Fibroblast of skin of abdomen (primary cell): ENCODE data around the gene UNC5A.

Experiments used
- DNase-seq: peaks from one replicate; pipeline ENCODE4 v3.0.0-alpha.2; 2013

UNC5A gene

GRCh38 chr5:176901260-176902101 is 91.1 kb downstream of the UNC5A start:
- no peak for DNase-seq

- DNase-seq: no peak
These were observed 91.9 kb downstream of the UNC5A start for GRCh38 chr5:176902102-176902814.

- DNase-seq: no peak
These were observed 92.7 kb downstream of the UNC5A start for GRCh38 chr5:176902911-176903664.

GRCh38 chr5:176904276-176904675 is 93.9 kb downstream of the UNC5A start:
- no peak for DNase-seq

GRCh38 chr5:176906126-176906525 is 95.8 kb downstream of the UNC5A start:
- no peak for DNase-seq

- no peak for DNase-seq
These were observed 96.4 kb downstream of the UNC5A start for GRCh38 chr5:176906796-176907195.

- no peak for DNase-seq
These were observed 98.5 kb downstream of the UNC5A start for GRCh38 chr5:176908675-176909368.

- DNase-seq: no peak
These were observed 101.8 kb downstream of the UNC5A start for GRCh38 chr5:176912115-176912514.

- no peak for DNase-seq
These were observed 105.5 kb downstream of the UNC5A start for GRCh38 chr5:176915906-176916305.

- no peak for DNase-seq
These were observed 106.0 kb downstream of the UNC5A start for GRCh38 chr5:176916337-176916736.

GRCh38 chr5:176918613-176919012 is 108.3 kb downstream of the UNC5A start:
- DNase-seq: no peak

GRCh38 chr5:176921714-176922113 is 111.4 kb downstream of the UNC5A start:
- DNase-seq: no peak

- DNase-seq: no peak
These were observed 112.5 kb downstream of the UNC5A start for GRCh38 chr5:176922817-176923216.

GRCh38 chr5:176927562-176927961 is 117.2 kb downstream of the UNC5A start:
- no peak for DNase-seq

GRCh38 chr5:176929654-176930053 is 119.3 kb downstream of the UNC5A start:
- DNase-seq: no peak
